Keratinocyte (primary cell): ENCODE data around the gene PGK1.

Source experiments
- CTCF ChIP-seq, 3 experiments: IDR thresholded peaks in 1 of 3; conservative IDR thresholded peaks in 1 of 3; optimal IDR thresholded peaks in 1 of 3; 2 replicates in 2 of 3; 3 replicates in 1 of 3; pipeline versions ENCODE3 to v1.5.1; 2011; ENCODE audit warnings: low read length in 3 of 3, mild to moderate bottlenecking in 3 of 3, moderate library complexity in 2 of 3, control low read depth in 1 of 3, inconsistent platforms in 1 of 3; ENCODE audit not compliant: insufficient read depth in 2 of 3; ENCODE audit errors: extremely low read depth in 1 of 3
- EZH2 ChIP-seq: IDR thresholded peaks from one replicate; pipeline ENCODE4 v1.6.1; 2012; ENCODE audit warnings: inconsistent platforms, mild to moderate bottlenecking, low read length, moderate library complexity

- no peak for TF ChIP-seq CTCF (optimal IDR thresholded peaks at IDR 0.05 in 1 of 3, IDR thresholded peaks at IDR 0.05 in 1 of 3, conservative IDR thresholded peaks at IDR 0.05 in 1 of 3; ENCODE audit: extremely low read depth in 1 of 3, insufficient read depth in 2 of 3, low read length in 3 of 3)
- no peak for TF ChIP-seq EZH2
Observed at GRCh38 chrX:78064152-78064551, 39.9 kb upstream of the PGK1 start.
